IPS-20b (cell line): ENCODE results near the gene GLRB.
"Not testable (repeated sequence)": the region's sequence is repeated elsewhere in the genome, so short reads cannot be mapped to it uniquely, and the experiment has no call there.

Experiments
- H3K27ac ChIP-seq: one replicate; pipeline ENCODE4 v1.5.1; 2013; ENCODE audit warnings: low read length
- H3K27me3 ChIP-seq: 2 replicates; pipeline ENCODE4 v1.6.1; 2013; ENCODE audit warnings: mild to moderate bottlenecking, low read length, inconsistent platforms; ENCODE audit not compliant: insufficient read depth
- H3K36me3 ChIP-seq: 2 replicates; pipeline ENCODE4 v1.6.1; 2013; ENCODE audit warnings: low read depth, mild to moderate bottlenecking, inconsistent platforms, low read length, moderate library complexity; ENCODE audit not compliant: insufficient read depth
- H3K4me1 ChIP-seq: 2 replicates; pipeline ENCODE4 v1.6.1; 2013; ENCODE audit warnings: mild to moderate bottlenecking, control low read depth, inconsistent platforms, low read length, moderate library complexity; ENCODE audit not compliant: insufficient read depth
- H3K4me3 ChIP-seq: 2 replicates; pipeline ENCODE4 v1.5.1; 2013; ENCODE audit warnings: mild to moderate bottlenecking, low read length, inconsistent platforms
- H3K9ac ChIP-seq: 2 replicates; pipeline ENCODE4 v1.6.1; 2013; ENCODE audit warnings: low read depth, mild to moderate bottlenecking, inconsistent platforms, low read length, moderate library complexity
- H3K9me3 ChIP-seq: 2 replicates; pipeline ENCODE4 v1.6.1; 2013; ENCODE audit warnings: mild to moderate bottlenecking, low read depth, low read length, inconsistent platforms; ENCODE audit not compliant: insufficient read depth

Gene GLRB

GRCh38 chr4:157075811-157076577 is at the start of gene GLRB:
Gene GLRB (plus strand): TSS chr4:157076150. CDS start chr4:157078025, 1,875 bp downstream.
- H3K4me3 ChIP-seq: peak within 1 kb of the TSS; percentile 87
- H3K36me3 ChIP-seq: no peaks in the 10 kb centered on the region
- peaks cover 39% of the 10 kb centered on the region for H3K27me3 ChIP-seq
- no peaks in the 10 kb centered on the region for H3K9me3 ChIP-seq
- no peak within 1 kb of the TSS for H3K27ac ChIP-seq
- H3K9ac ChIP-seq: peak within 1 kb of the TSS; percentile 39; the same call in 1 of the 2 replicates
- H3K4me1 ChIP-seq: peaks cover 6% of the 10 kb centered on the region; the same call in 1 of the 2 replicates

GRCh38 chr4:157035471-157035870 is 40.5 kb upstream of the GLRB start:
- no peak overlapping the region for H3K9ac ChIP-seq
- no peaks in the 10 kb centered on the region for H3K9me3 ChIP-seq
- no peak overlapping the region for H3K27ac ChIP-seq
- H3K4me1 ChIP-seq: no peaks in the 10 kb centered on the region
- H3K27me3 ChIP-seq: no peaks in the 10 kb centered on the region
- no peaks in the 10 kb centered on the region for H3K36me3 ChIP-seq
- H3K4me3 ChIP-seq: no peak overlapping the region

GRCh38 chr4:157040405-157040804 is 35.5 kb upstream of the GLRB start:
- Histone ChIP-seq H3K4me1 (peaks cover 3% of the 10 kb centered on the region; the same call in 1 of the 2 replicates), H3K36me3 (no peaks in the 10 kb centered on the region), H3K4me3 (no peak overlapping the region), H3K27ac (no peak overlapping the region), H3K9me3 (no peaks in the 10 kb centered on the region), H3K27me3 (no peaks in the 10 kb centered on the region), H3K9ac (no peak overlapping the region)

- Histone ChIP-seq H3K4me3 (no peak overlapping the region), H3K4me1 (peaks cover 3% of the 10 kb centered on the region; the same call in 1 of the 2 replicates), H3K9me3 (no peaks in the 10 kb centered on the region), H3K36me3 (no peaks in the 10 kb centered on the region), H3K9ac (no peak overlapping the region), H3K27ac (no peak overlapping the region), H3K27me3 (no peaks in the 10 kb centered on the region)
These were observed 32.8 kb upstream of the GLRB start for GRCh38 chr4:157043131-157043530.

GRCh38 chr4:157045507-157046127 is 30.3 kb upstream of the GLRB start:
- Histone ChIP-seq H3K27me3 (no peaks in the 10 kb centered on the region), H3K9ac (no peak overlapping the region), H3K9me3 (no peaks in the 10 kb centered on the region), H3K4me1 (peaks cover 3% of the 10 kb centered on the region; the same call in 1 of the 2 replicates), H3K27ac (no peak overlapping the region), H3K4me3 (no peak overlapping the region), H3K36me3 (no peaks in the 10 kb centered on the region)

- Histone ChIP-seq H3K36me3 (no peaks in the 10 kb centered on the region), H3K4me3 (no peak overlapping the region), H3K4me1 (no peaks in the 10 kb centered on the region), H3K9me3 (no peaks in the 10 kb centered on the region), H3K27ac (no peak overlapping the region), H3K9ac (no peak overlapping the region), H3K27me3 (no peaks in the 10 kb centered on the region)
These were observed 27.7 kb upstream of the GLRB start for GRCh38 chr4:157048248-157048647.

- Histone ChIP-seq H3K27ac (no peak overlapping the region), H3K4me3 (no peak overlapping the region), H3K36me3 (no peaks in the 10 kb centered on the region), H3K4me1 (no peaks in the 10 kb centered on the region), H3K9me3 (no peaks in the 10 kb centered on the region), H3K27me3 (no peaks in the 10 kb centered on the region), H3K9ac (no peak overlapping the region)
These were observed 25.4 kb upstream of the GLRB start for GRCh38 chr4:157050561-157050960.

GRCh38 chr4:157052429-157053040 is 23.4 kb upstream of the GLRB start:
- Histone ChIP-seq H3K36me3 (no peaks in the 10 kb centered on the region), H3K27ac (no peak overlapping the region), H3K4me1 (peaks cover 11% of the 10 kb centered on the region; the same call in 1 of the 2 replicates), H3K27me3 (no peaks in the 10 kb centered on the region), H3K9me3 (no peaks in the 10 kb centered on the region), H3K9ac (no peak overlapping the region), H3K4me3 (no peak overlapping the region)

GRCh38 chr4:157057218-157057617 is 18.7 kb upstream of the GLRB start:
- peak overlapping the region; percentile 26 for H3K27ac ChIP-seq
- H3K4me1 ChIP-seq: peaks cover 21% of the 10 kb centered on the region; the same call in 1 of the 2 replicates
- no peaks in the 10 kb centered on the region for H3K27me3 ChIP-seq
- H3K36me3 ChIP-seq: no peaks in the 10 kb centered on the region
- peak overlapping the region; percentile 48; the same call in 1 of the 2 replicates for H3K4me3 ChIP-seq
- no peaks in the 10 kb centered on the region for H3K9me3 ChIP-seq
- H3K9ac ChIP-seq: no peak overlapping the region; the same call in 1 of the 2 replicates

- peaks cover 21% of the 10 kb centered on the region; the same call in 1 of the 2 replicates for H3K4me1 ChIP-seq
- not testable (repeated sequence) for H3K9ac ChIP-seq, H3K27ac ChIP-seq
These were observed 17.1 kb upstream of the GLRB start for GRCh38 chr4:157058899-157059298.

GRCh38 chr4:157072002-157072401 is 3.9 kb upstream of the GLRB start:
- Histone ChIP-seq H3K27me3 (peaks cover 27% of the 10 kb centered on the region), H3K27ac (no peak overlapping the region), H3K36me3 (no peaks in the 10 kb centered on the region), H3K9me3 (no peaks in the 10 kb centered on the region), H3K9ac (no peak overlapping the region), H3K4me3 (no peak overlapping the region), H3K4me1 (peaks cover 6% of the 10 kb centered on the region; the same call in 1 of the 2 replicates)

More at GRCh38 chr4:157058899-157059298, 17.1 kb upstream of the GLRB start:
- not testable (repeated sequence) for H3K4me3 ChIP-seq, H3K9me3 ChIP-seq, H3K27me3 ChIP-seq, H3K36me3 ChIP-seq
